NT2/D1 (cell line): ENCODE measurements around the gene SLC43A3.

Experiments used
- SUZ12 ChIP-seq: IDR thresholded peaks from 2 replicates; pipeline ENCODE4 v1.6.1; 2011; ENCODE audit not compliant: insufficient read length, insufficient read depth; ENCODE audit errors: extremely low read depth
- YY1 ChIP-seq: IDR thresholded peaks from 2 replicates; pipeline ENCODE4 v1.6.1; 2011; ENCODE audit not compliant: insufficient read length, insufficient read depth

DNA sequence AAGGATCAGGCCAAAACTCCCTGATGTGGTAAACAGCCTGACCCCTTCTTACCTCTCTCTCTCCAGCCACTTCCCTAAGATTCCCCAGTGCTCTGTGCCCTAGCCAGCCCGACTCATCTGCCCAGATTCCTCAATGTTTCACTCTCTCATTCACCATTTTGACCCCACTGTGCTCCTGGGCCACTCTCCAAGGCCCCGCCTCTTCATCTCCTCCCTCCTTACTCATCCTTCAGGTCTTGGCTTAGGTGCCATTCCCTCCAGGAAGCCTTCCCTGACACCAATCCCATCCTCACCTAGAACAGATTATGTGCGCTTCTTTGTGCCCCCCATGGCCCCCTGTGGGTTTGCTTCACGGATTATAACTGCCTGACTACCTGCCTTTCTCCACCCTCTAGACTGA is 13.2 kb downstream of the SLC43A3 start:
- no peak for TF ChIP-seq YY1
- TF ChIP-seq SUZ12: no peak
